GM19463 (cell line): ENCODE measurements around the gene PNPLA7.
"Not testable (repeated sequence)": the region's sequence is repeated elsewhere in the genome, so short reads cannot be mapped to it uniquely, and the experiment has no call there.

Experiments used
- ATAC-seq: cut with Tn5 transposase; IDR thresholded peaks from one replicate; pipeline ENCODE4 v1.9.1; 2021; ENCODE audit warnings: mild to moderate bottlenecking, moderate library complexity; ENCODE audit not compliant: unreplicated experiment

The PNPLA7 gene

GRCh38 chr9:137452761-137453642, 97.2 kb downstream of the PNPLA7 start:
- ATAC-seq: no peak

- no peak for ATAC-seq
Measured at GRCh38 chr9:137452006-137452760, 98.0 kb downstream of the PNPLA7 start.

GRCh38 chr9:137451264-137452005, 98.8 kb downstream of the PNPLA7 start:
- not testable (repeated sequence) for ATAC-seq

GRCh38 chr9:137450539-137451222, 99.5 kb downstream of the PNPLA7 start:
- not testable (repeated sequence) for ATAC-seq

- ATAC-seq: no peak
Measured at GRCh38 chr9:137449931-137450538, 100.2 kb downstream of the PNPLA7 start.

GRCh38 chr9:137449081-137449844, 100.9 kb downstream of the PNPLA7 start:
- ATAC-seq: no peak

- ATAC-seq: no peak
Measured at GRCh38 chr9:137448602-137448962, 101.6 kb downstream of the PNPLA7 start.

GRCh38 chr9:137447722-137448601, 102.2 kb downstream of the PNPLA7 start:
- no peak for ATAC-seq

GRCh38 chr9:137446851-137447471, 103.2 kb downstream of the PNPLA7 start:
- ATAC-seq: no peak

- ATAC-seq: no peak
Measured at GRCh38 chr9:137445930-137446431, 104.2 kb downstream of the PNPLA7 start.

GRCh38 chr9:137445275-137445807, 104.9 kb downstream of the PNPLA7 start:
- no peak for ATAC-seq

GRCh38 chr9:137444106-137444790, 106.0 kb downstream of the PNPLA7 start:
- no peak for ATAC-seq

GRCh38 chr9:137441935-137442321, 108.3 kb downstream of the PNPLA7 start:
- ATAC-seq: no peak

- ATAC-seq: no peak
Measured at GRCh38 chr9:137441289-137441934, 108.8 kb downstream of the PNPLA7 start, which contains the start of gene ENTPD8. Gene ENTPD8, minus strand, starts transcription at chr9:137441357. Its CDS starts 3,072 bp downstream, at chr9:137438285.

GRCh38 chr9:137439158-137439714, 111.0 kb downstream of the PNPLA7 start:
- ATAC-seq: no peak

- ATAC-seq: no peak
Measured at GRCh38 chr9:137438591-137439157, 111.5 kb downstream of the PNPLA7 start.
